GM21367 (cell line): ENCODE data around the gene ADM5.
"Not testable (repeated sequence)": the region's sequence is repeated elsewhere in the genome, so short reads cannot be mapped to it uniquely, and the experiment has no call there.

Experiments
- ATAC-seq: cut with Tn5 transposase; IDR thresholded peaks from one replicate; pipeline ENCODE4 v1.9.1; 2021; ENCODE audit not compliant: unreplicated experiment

Gene ADM5

GRCh38 chr19:49699364-49699763 is 10.0 kb downstream of the ADM5 start:
- ATAC-seq: no peak

- ATAC-seq: no peak
Measured at GRCh38 chr19:49700563-49700962, 11.2 kb downstream of the ADM5 start.

GRCh38 chr19:49701271-49701786 is 11.9 kb downstream of the ADM5 start:
- no peak for ATAC-seq

GRCh38 chr19:49704888-49705642 is 15.7 kb downstream of the ADM5 start:
- no peak for ATAC-seq

GRCh38 chr19:49705919-49706318 is 16.5 kb downstream of the ADM5 start:
- no peak for ATAC-seq

GRCh38 chr19:49710372-49710951 is 21.1 kb downstream of the ADM5 start:
- no peak for ATAC-seq

GRCh38 chr19:49712397-49712859 is 23.0 kb downstream of the ADM5 start:
- ATAC-seq: no peak

- ATAC-seq: no peak
Measured at GRCh38 chr19:49713236-49713845, 23.9 kb downstream of the ADM5 start.

- no peak for ATAC-seq
Measured at GRCh38 chr19:49716154-49716553, 26.8 kb downstream of the ADM5 start.

GRCh38 chr19:49718511-49718910 is 29.1 kb downstream of the ADM5 start:
- ATAC-seq: no peak

GRCh38 chr19:49718991-49719390 is 29.6 kb downstream of the ADM5 start:
- ATAC-seq: no peak

GRCh38 chr19:49719420-49719819 is 30.0 kb downstream of the ADM5 start:
- ATAC-seq: not testable (repeated sequence)

- ATAC-seq: no peak
Measured at GRCh38 chr19:49727217-49728030, 38.0 kb downstream of the ADM5 start.

GRCh38 chr19:49730166-49730565 is 40.8 kb downstream of the ADM5 start:
- ATAC-seq: no peak

GRCh38 chr19:49738268-49738667 is 48.9 kb downstream of the ADM5 start:
- ATAC-seq: no peak

- no peak for ATAC-seq
Measured at GRCh38 chr19:49739098-49739497, 49.7 kb downstream of the ADM5 start.

GRCh38 chr19:49739933-49740332 is 50.5 kb downstream of the ADM5 start:
- no peak for ATAC-seq
